Suprapubic skin (tissue), 3 donors: Measurements from ENCODE around the gene TSLP.

ENCODE experiments used
- CTCF ChIP-seq, 2 donors: fragments of 200-600 bp in 1 of 2; fragments of 450-650 bp in 1 of 2; sonication (generic) in 1 of 2; IDR thresholded peaks; one replicate each; pipeline ENCODE4 v1.5.1; 2016 to 2019; ENCODE audit warnings: antibody characterized with exemption in 2 of 2, mild to moderate bottlenecking in 1 of 2, moderate library complexity in 1 of 2
- EP300 ChIP-seq: sonication (generic); formaldehyde crosslinking; IDR thresholded peaks from one replicate; pipeline ENCODE4 v1.6.1; 2017; ENCODE audit warnings: antibody characterized with exemption
- POLR2A ChIP-seq, 2 donors: fragments of 450-650 bp; IDR thresholded peaks; one replicate each; pipeline ENCODE4 v1.6.1; 2017; ENCODE audit warnings: antibody characterized with exemption in 2 of 2, mild to moderate bottlenecking in 2 of 2, moderate library complexity in 2 of 2

GRCh38 chr5:111095982-111096381, 24.5 kb downstream of the TSLP start:
- TF ChIP-seq EP300 (no peak), CTCF (IDR thresholded peaks at IDR 0.05) (no peak), POLR2A (IDR thresholded peaks at IDR 0.05) (no peak)
